Kidney epithelial cell (primary cell): Measurements from ENCODE around the gene ARFGEF3. TPM values are rescaled to one million over a fixed set of nuclear protein-coding genes. Genes with fewer than 3 reads are reported as not detected.

Experiments used
- DNase-seq: peaks from one replicate; pipeline ENCODE4 v3.0.0-alpha.2; 2010; ENCODE audit warnings: low read depth
- H3K27me3 ChIP-seq: 2 replicates; pipeline ENCODE4 v1.6.0; 2011; ENCODE audit warnings: low read length; ENCODE audit not compliant: control insufficient read depth, insufficient read depth
- H3K36me3 ChIP-seq: 2 replicates; pipeline ENCODE4 v1.5.1; 2011; ENCODE audit warnings: low read length; ENCODE audit not compliant: control insufficient read depth, insufficient read depth
- H3K4me3 ChIP-seq: 2 replicates; pipeline ENCODE4 v1.5.1; 2011; ENCODE audit warnings: low read depth, mild to moderate bottlenecking, control low read depth, low read length
- total RNA-seq: library from RNA; depleted of rRNA; stranded (reverse); fragments of >200 nt; gene quantifications from 2 replicates; pipeline ENCODE4 v1.2.3, GENCODE V29; 2015
- TF ChIP-seq, protein P1 (sequence below): IDR thresholded peaks from 2 replicates; pipeline ENCODE4 v1.5.1; 2011; ENCODE audit warnings: mild to moderate bottlenecking, moderate library complexity, low read length, control low read depth, inconsistent platforms; ENCODE audit not compliant: insufficient read depth, poor library complexity, severe bottlenecking

Gene ARFGEF3
- total RNA-seq, 1 donor from 2014 or later: 11.1 TPM

DNA sequence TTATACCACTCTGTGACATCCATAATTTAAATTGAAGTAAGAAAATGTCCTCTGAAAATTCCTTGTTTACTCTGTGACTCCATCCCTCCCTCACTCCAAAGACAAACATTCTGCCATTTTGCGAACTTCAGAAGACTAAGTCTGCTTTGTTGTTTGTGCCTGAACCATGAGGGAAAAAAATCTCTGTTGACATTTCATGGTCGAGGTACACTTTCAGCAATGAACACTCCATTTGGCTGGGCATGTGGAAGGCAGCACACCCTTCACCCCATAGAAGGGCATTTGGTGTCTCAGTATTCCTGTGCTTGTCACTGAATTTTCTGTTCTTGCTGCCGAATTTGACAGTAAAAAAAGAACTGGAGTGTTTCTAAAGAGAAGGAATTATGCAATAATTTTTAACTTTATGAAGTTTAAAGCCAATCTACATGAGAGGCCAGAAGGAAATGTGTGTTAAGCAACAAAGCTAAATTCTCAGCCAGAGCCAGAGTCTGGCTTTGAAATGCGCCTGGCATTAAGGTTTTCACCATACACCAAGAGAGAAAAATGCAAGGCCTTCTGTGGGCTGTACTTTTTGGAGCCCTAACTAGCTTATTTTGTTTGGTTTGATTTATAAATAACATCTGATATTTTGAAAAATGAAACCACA is 61.3 kb downstream of the ARFGEF3 start:
- TF ChIP-seq, protein P1, sequence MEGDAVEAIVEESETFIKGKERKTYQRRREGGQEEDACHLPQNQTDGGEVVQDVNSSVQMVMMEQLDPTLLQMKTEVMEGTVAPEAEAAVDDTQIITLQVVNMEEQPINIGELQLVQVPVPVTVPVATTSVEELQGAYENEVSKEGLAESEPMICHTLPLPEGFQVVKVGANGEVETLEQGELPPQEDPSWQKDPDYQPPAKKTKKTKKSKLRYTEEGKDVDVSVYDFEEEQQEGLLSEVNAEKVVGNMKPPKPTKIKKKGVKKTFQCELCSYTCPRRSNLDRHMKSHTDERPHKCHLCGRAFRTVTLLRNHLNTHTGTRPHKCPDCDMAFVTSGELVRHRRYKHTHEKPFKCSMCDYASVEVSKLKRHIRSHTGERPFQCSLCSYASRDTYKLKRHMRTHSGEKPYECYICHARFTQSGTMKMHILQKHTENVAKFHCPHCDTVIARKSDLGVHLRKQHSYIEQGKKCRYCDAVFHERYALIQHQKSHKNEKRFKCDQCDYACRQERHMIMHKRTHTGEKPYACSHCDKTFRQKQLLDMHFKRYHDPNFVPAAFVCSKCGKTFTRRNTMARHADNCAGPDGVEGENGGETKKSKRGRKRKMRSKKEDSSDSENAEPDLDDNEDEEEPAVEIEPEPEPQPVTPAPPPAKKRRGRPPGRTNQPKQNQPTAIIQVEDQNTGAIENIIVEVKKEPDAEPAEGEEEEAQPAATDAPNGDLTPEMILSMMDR: no peak
- Histone ChIP-seq H3K4me3 (no peak overlapping the region), H3K36me3 (no peaks in the 10 kb centered on the region), H3K27me3 (no peaks in the 10 kb centered on the region)
- no peak for DNase-seq

DNA sequence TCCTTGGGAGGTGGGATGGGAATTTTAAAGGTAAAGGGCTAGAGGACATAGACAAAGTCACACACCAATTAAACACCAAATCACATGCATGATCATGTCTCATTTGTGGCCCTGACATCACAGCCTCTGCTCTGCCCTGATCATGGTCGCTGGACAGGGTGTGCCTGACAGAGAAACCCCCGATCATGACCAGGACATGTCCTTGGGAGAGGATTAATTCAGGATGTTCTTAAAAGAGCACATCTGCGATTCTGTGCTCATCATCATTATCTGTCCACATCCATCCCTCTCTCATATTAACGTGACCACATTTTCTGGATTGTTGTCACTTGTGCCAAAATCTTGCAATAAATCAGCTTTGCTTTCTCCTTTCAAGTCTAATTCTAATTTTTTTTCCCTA is 64.2 kb downstream of the ARFGEF3 start:
- no peak for DNase-seq
- TF ChIP-seq, protein P1: no peak
- Histone ChIP-seq H3K27me3 (no peaks in the 10 kb centered on the region), H3K36me3 (no peaks in the 10 kb centered on the region), H3K4me3 (no peak overlapping the region)

DNA sequence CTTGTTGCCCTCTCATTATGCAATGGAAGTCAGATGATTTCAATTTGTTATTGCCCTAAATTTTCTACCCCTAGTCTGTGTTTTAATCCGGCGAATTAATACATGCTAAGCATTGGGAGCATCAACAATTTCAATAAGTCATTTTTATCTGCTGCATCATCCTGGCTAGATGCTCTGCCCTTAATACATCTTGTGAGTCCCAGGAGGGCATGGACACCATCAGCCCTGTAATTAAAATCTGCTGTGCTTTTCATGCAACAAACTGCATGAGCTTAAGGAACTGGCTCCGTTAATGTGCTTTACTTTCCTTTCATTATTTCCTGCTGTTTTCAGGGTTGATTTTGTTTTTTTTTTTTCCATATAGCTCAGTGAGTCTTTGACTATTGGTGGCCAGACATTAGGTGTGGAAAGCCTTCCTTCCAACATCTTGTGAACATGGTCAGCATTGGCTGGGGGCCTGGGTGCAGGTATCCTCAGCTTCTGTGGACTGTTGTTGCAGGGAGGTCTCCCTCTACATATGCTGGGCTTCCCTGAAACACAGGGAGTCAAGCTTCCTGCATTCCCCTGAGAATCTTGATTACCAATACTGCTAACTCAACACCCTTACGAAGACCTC is 65.1 kb downstream of the ARFGEF3 start:
- no peak for DNase-seq
- TF ChIP-seq, protein P1: no peak
- Histone ChIP-seq H3K36me3 (no peaks in the 10 kb centered on the region), H3K4me3 (no peak overlapping the region), H3K27me3 (no peaks in the 10 kb centered on the region)

DNA sequence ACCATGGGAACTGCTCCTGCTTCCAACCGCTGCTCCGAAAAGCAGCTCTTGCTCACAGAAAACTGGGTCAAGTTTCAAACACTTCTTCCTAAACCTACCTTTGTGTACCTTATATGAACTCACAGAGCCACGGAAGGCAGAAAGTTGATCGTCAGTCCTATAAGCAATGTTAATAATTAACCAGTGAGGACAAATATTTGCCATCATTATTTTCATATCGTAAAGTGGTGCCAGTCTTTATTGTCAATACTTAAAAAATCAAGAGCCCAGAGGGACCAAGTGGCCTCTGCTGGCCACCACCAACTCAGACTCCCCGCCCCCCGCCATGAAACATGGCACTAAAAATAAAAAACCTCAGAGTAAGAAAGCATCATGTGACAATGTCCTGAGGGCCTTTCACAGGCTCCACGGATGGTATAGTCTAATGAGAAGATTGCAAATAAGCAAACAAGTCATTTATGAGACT is 65.6 kb downstream of the ARFGEF3 start:
- no peak overlapping the region for H3K4me3 ChIP-seq
- DNase-seq: no peak
- TF ChIP-seq, protein P1: no peak

DNA sequence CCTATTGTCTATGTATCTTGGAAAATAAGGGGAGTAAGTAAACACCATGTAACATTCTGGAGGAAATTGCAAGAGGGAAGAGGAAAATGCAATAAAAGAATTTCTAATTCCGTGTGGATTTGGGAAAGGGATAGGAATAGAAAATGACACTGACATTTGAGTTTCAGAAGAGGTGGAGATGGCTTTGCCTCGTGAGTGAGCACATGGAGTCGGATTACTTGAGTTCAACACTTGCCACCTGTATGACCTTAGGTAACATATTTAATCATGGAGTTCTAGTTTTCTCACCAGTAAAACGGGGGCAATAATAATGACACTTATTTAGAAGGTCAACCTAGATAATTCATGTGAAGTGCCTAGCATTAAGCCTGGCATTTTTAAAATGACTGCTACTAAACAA is 67.3 kb downstream of the ARFGEF3 start:
- TF ChIP-seq, protein P1: no peak
- no peaks in the 10 kb centered on the region for H3K36me3 ChIP-seq
- no peak for DNase-seq
- H3K27me3 ChIP-seq: no peaks in the 10 kb centered on the region
- H3K4me3 ChIP-seq: no peak overlapping the region

More for the DNA sequence above, 65.6 kb downstream of the ARFGEF3 start:
- Histone ChIP-seq H3K27me3 (no peaks in the 10 kb centered on the region), H3K36me3 (no peaks in the 10 kb centered on the region)

DNA sequence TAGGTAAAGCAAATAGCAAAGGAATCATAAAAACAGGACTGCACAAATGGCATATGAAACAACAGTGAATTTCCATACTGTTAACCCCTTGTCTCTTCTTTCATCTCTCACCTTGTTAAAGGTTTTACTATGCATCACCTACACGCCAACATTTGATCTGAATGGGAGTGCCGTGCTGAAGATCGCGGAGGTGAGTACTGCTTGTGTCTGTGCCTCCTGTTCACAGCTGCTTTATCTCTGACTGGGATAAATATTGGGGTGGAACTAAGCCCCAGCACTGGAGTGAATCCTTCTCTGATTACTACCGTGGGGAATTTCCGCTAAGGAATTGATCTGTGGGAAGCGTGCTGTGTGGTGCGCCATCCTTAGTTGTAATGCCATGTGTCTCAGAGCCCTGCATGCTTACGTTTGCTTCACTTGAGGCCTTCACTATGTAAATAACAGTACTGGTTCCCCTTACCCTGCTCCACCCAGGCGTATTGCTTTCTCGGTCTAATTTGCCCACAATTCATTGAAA is 68.0 kb downstream of the ARFGEF3 start:
- no peak for DNase-seq
- H3K36me3 ChIP-seq: no peaks in the 10 kb centered on the region
- TF ChIP-seq, protein P1: no peak
- H3K27me3 ChIP-seq: no peaks in the 10 kb centered on the region
- H3K4me3 ChIP-seq: no peak overlapping the region
